HEK293 (cell line): ENCODE measurements around the gene KIZ.

Source experiments
- CTCF ChIA-PET: fragments of 350-600 bp; formaldehyde crosslinking; extraction: SDS; loops from one replicate; lab custom pipeline; 2021; ENCODE audit warnings: antibody characterized with exemption; lab: Yijun Ruan, JAX
- POLR2A ChIA-PET: fragments of 300-600 bp; formaldehyde crosslinking; extraction: SDS; loops from one replicate; lab custom pipeline; 2020; ENCODE audit warnings: antibody characterized with exemption, inconsistent platforms; lab: Yijun Ruan, JAX
- H3K27ac ChIP-seq: fragments of 200-500 bp; sonication (Bioruptor generic); 2 replicates; pipeline ENCODE4 v1.5.1; 2014; ENCODE audit warnings: low read depth, low read length, control low read depth, inconsistent platforms; ENCODE audit errors: extremely low read depth
- H3K36me3 ChIP-seq, 2 experiments: fragments of 200-500 bp in 1 of 2; sonication (Bioruptor generic) in 1 of 2; 1 replicate in 1 of 2; 2 replicates in 1 of 2; pipeline ENCODE4 v1.5.1; 2014 to 2017; ENCODE audit warnings: inconsistent platforms in 2 of 2, low read length in 2 of 2; ENCODE audit not compliant: control insufficient read depth in 2 of 2, insufficient read depth in 1 of 2
- H3K4me1 ChIP-seq: fragments of 200-500 bp; sonication (Bioruptor generic); 2 replicates; pipeline ENCODE4 v1.5.1; 2014; ENCODE audit warnings: mild to moderate bottlenecking, low read length, inconsistent platforms; ENCODE audit not compliant: control insufficient read depth, insufficient read depth
- H3K4me3 ChIP-seq: 2 replicates; pipeline ENCODE4 v1.5.1; 2011; ENCODE audit warnings: low read depth, mild to moderate bottlenecking, control low read depth, low read length, moderate library complexity
- H3K9me3 ChIP-seq: fragments of 200-500 bp; sonication (Bioruptor generic); 2 replicates; pipeline ENCODE4 v1.5.1; 2014; ENCODE audit warnings: low read depth, low read length, inconsistent platforms; ENCODE audit not compliant: control insufficient read depth, insufficient read depth
- HOXA7 ChIP-seq: sonication (generic); formaldehyde crosslinking; IDR thresholded peaks from 2 replicates; pipeline ENCODE4 v1.8.1; 2022; ENCODE audit warnings: missing genetic modification reagents, borderline replicate concordance
- KLF8 ChIP-seq: fragments of 450-650 bp; formaldehyde crosslinking; IDR thresholded peaks from 2 replicates; pipeline ENCODE4 v1.5.1; 2016; ENCODE audit warnings: missing biosample characterization, missing genetic modification characterization
- SETDB1 ChIP-seq: IDR thresholded peaks from one replicate; pipeline ENCODE4 v1.6.1; 2017; ENCODE audit warnings: mild to moderate bottlenecking, low read length, moderate library complexity, mixed read lengths; ENCODE audit not compliant: insufficient read length
- ZEB2 ChIP-seq: fragments of 450-650 bp; formaldehyde crosslinking; IDR thresholded peaks from 2 replicates; pipeline ENCODE4 v1.5.1; 2016; ENCODE audit warnings: missing biosample characterization, missing genetic modification characterization
- ZNF112 ChIP-seq: fragments of 450-650 bp; formaldehyde crosslinking; IDR thresholded peaks from 2 replicates; pipeline ENCODE4 v1.5.0; 2017; ENCODE audit warnings: missing biosample characterization, missing genetic modification characterization
- ZNF18 ChIP-seq: fragments of 450-650 bp; formaldehyde crosslinking; IDR thresholded peaks from 2 replicates; pipeline ENCODE4 v1.5.1; 2016; ENCODE audit warnings: missing biosample characterization, missing genetic modification characterization
- ZNF211 ChIP-seq: fragments of 450-650 bp; formaldehyde crosslinking; IDR thresholded peaks from 2 replicates; pipeline ENCODE4 v1.5.1; 2016; ENCODE audit warnings: low read depth, missing biosample characterization, missing genetic modification characterization
- ZNF280D ChIP-seq: fragments of 450-650 bp; formaldehyde crosslinking; IDR thresholded peaks from 2 replicates; pipeline ENCODE4 v1.5.1; 2016; ENCODE audit warnings: missing biosample characterization, missing genetic modification characterization
- ZNF354C ChIP-seq: fragments of 450-650 bp; formaldehyde crosslinking; IDR thresholded peaks from 2 replicates; pipeline ENCODE4 v1.5.1; 2016; ENCODE audit warnings: missing biosample characterization, missing genetic modification characterization, low read depth, borderline replicate concordance
- ZNF362 ChIP-seq: fragments of 450-650 bp; formaldehyde crosslinking; IDR thresholded peaks from 2 replicates; pipeline ENCODE4 v1.5.1; 2016; ENCODE audit warnings: missing biosample characterization, missing genetic modification characterization
- ZNF394 ChIP-seq: fragments of 450-650 bp; formaldehyde crosslinking; IDR thresholded peaks from 2 replicates; pipeline ENCODE4 v1.5.1; 2016; ENCODE audit warnings: missing biosample characterization, missing genetic modification characterization, mild to moderate bottlenecking, moderate library complexity, borderline replicate concordance
- ZNF398 ChIP-seq: fragments of 450-650 bp; formaldehyde crosslinking; IDR thresholded peaks from 2 replicates; pipeline ENCODE4 v1.5.1; 2017; ENCODE audit warnings: missing biosample characterization, missing genetic modification characterization
- ZNF423 ChIP-seq: fragments of 450-650 bp; formaldehyde crosslinking; IDR thresholded peaks from 2 replicates; pipeline ENCODE4 v1.5.1; 2016; ENCODE audit warnings: missing biosample characterization, missing genetic modification characterization
- ZNF596 ChIP-seq: fragments of 450-650 bp; IDR thresholded peaks from 2 replicates; pipeline ENCODE4 v1.5.0; 2018; ENCODE audit warnings: missing biosample characterization, mild to moderate bottlenecking, missing genetic modification characterization, moderate library complexity
- ZNF624 ChIP-seq: fragments of 450-650 bp; formaldehyde crosslinking; IDR thresholded peaks from 2 replicates; pipeline ENCODE4 v1.5.1; 2017; ENCODE audit warnings: missing biosample characterization, missing genetic modification characterization
- ZNF639 ChIP-seq: fragments of 450-650 bp; formaldehyde crosslinking; IDR thresholded peaks from 2 replicates; pipeline ENCODE4 v1.5.1; 2016; ENCODE audit warnings: missing biosample characterization, missing genetic modification characterization
- ZNF658 ChIP-seq: fragments of 450-650 bp; formaldehyde crosslinking; IDR thresholded peaks from 2 replicates; pipeline ENCODE4; 2016; ENCODE audit warnings: missing biosample characterization, missing genetic modification characterization
- ZSCAN18 ChIP-seq: fragments of 450-650 bp; formaldehyde crosslinking; IDR thresholded peaks from 2 replicates; pipeline ENCODE4 v1.5.1; 2016; ENCODE audit warnings: missing biosample characterization, missing genetic modification characterization

KIZ gene

GRCh38 chr20:21175433-21175832 lies 49.6 kb downstream of the KIZ start:
- Histone ChIP-seq H3K4me1 (no peaks in the 10 kb centered on the region), H3K27ac (no peak overlapping the region), H3K4me3 (no peak overlapping the region)
- TF ChIP-seq ZNF394 (no peak), ZNF211 (no peak), ZNF658 (tag by site-specific recombination) (no peak), ZNF639 (tag by site-specific recombination) (no peak), ZEB2 (no peak), ZNF112 (no peak), ZNF423 (no peak), ZNF280D (no peak), KLF8 (tag by site-specific recombination) (no peak), SETDB1 (no peak)
- TF ChIP-seq, all 188 proteins: peak for 0
- ChIA-PET POLR2A (no interaction called here), CTCF (interaction anchor here (1.6 kb wide), 2 partner anchors 60 to 329 kb away, joined by 4 to 9 read pairs; no protein-coding TSS in a partner anchor)
- no peaks in the 10 kb centered on the region for H3K36me3 ChIP-seq
- no peaks in the 10 kb centered on the region for H3K9me3 ChIP-seq

- TF ChIP-seq ZSCAN18 (tag by site-specific recombination): no peak
- peak; percentile 81 for TF ChIP-seq SETDB1
- peak; percentile 94 for TF ChIP-seq ZNF280D
- no peak for TF ChIP-seq ZNF624
- no peak for TF ChIP-seq ZNF596
- peaks cover 2% of the 10 kb centered on the region for H3K4me1 ChIP-seq
- no peaks in the 10 kb centered on the region for H3K36me3 ChIP-seq
- no peaks in the 10 kb centered on the region for H3K9me3 ChIP-seq
- CTCF ChIA-PET: interaction anchor here (1.2 kb wide), 1 partner anchor 130 kb away, joined by 3 read pairs; no protein-coding TSS in a partner anchor
- H3K27ac ChIP-seq: no peak overlapping the region
- no peak overlapping the region for H3K4me3 ChIP-seq
- POLR2A ChIA-PET: no interaction called here
These were observed 51.9 kb downstream of the KIZ start for GRCh38 chr20:21177767-21178166.

- ChIA-PET POLR2A (no interaction called here), CTCF (no interaction called here)
- no peak overlapping the region for H3K27ac ChIP-seq
- H3K4me3 ChIP-seq: no peak overlapping the region
- H3K4me1 ChIP-seq: peaks cover 9% of the 10 kb centered on the region
- H3K9me3 ChIP-seq: no peaks in the 10 kb centered on the region
- no peaks in the 10 kb centered on the region for H3K36me3 ChIP-seq
- TF ChIP-seq ZNF18 (no peak), ZNF398 (no peak), ZNF362 (no peak), HOXA7 (CRISPR knock-in tag) (no peak), ZNF354C (tag by site-specific recombination) (no peak)
These were observed 53.9 kb downstream of the KIZ start for GRCh38 chr20:21179757-21180156.
